Measurements from ENCODE around the gene RASA3. TPM values are rescaled to one million over a fixed set of nuclear protein-coding genes. Genes with fewer than 3 reads are reported as not detected.

The RASA3 gene
- total RNA-seq, 2 donors from 2014 or later, result 28.8 to 30.1 TPM

GRCh38 chr13:113948034-113948742 lies 184.2 kb downstream of the RASA3 start:
- peak; percentile 68 for DNase-seq (ENCODE audit: low spot score)
- intact Hi-C loops (cut with DNase I), result no loop called here

GRCh38 chr13:113947311-113948033 lies 185.0 kb downstream of the RASA3 start:
- intact Hi-C loops (cut with DNase I), result loop anchor here in 1 of 2 donors (2.0 kb wide), 1 partner anchor 133 kb away; no protein-coding TSS in a partner anchor
- peak; percentile 88 for DNase-seq (ENCODE audit: low spot score)

GRCh38 chr13:113946409-113947181 lies 185.8 kb downstream of the RASA3 start:
- intact Hi-C loops (cut with DNase I), result loop anchor here in 1 of 2 donors (2.0 kb wide), 1 partner anchor 132 kb away; no protein-coding TSS in a partner anchor
- DNase-seq (ENCODE audit: low spot score), result peak; percentile 77

GRCh38 chr13:113945857-113946408 lies 186.5 kb downstream of the RASA3 start:
- intact Hi-C loops (cut with DNase I), result loop anchor here in 1 of 2 donors (2.0 kb wide), 1 partner anchor 131 kb away; no protein-coding TSS in a partner anchor
- peak; percentile 66 for DNase-seq (ENCODE audit: low spot score)

GRCh38 chr13:113943821-113944565 lies 188.4 kb downstream of the RASA3 start:
- DNase-seq (ENCODE audit: low spot score), result peak; percentile 73
- intact Hi-C loops (cut with DNase I), result no loop called here

GRCh38 chr13:113942591-113943103 lies 189.8 kb downstream of the RASA3 start:
- intact Hi-C loops (cut with DNase I), result no loop called here
- peak; percentile 67 for DNase-seq (ENCODE audit: low spot score)

- DNase-seq (ENCODE audit: low spot score), result peak; percentile 62
These were observed 190.7 kb downstream of the RASA3 start for GRCh38 chr13:113941571-113942191.

GRCh38 chr13:113939944-113940297 lies 192.5 kb downstream of the RASA3 start:
- no peak for DNase-seq (ENCODE audit: low spot score)
- intact Hi-C loops (cut with DNase I), result loop anchor here in 1 of 2 donors (5.0 kb wide), 1 partner anchor 123 kb away; no protein-coding TSS in a partner anchor

More at GRCh38 chr13:113941571-113942191, 190.7 kb downstream of the RASA3 start:
- intact Hi-C loops (cut with DNase I), result no loop called here

- no peak for DNase-seq (ENCODE audit: low spot score)
- intact Hi-C loops (cut with DNase I), result loop anchor here in 1 of 2 donors (5.0 kb wide), 1 partner anchor 122 kb away; no protein-coding TSS in a partner anchor
These were observed 193.1 kb downstream of the RASA3 start for GRCh38 chr13:113939129-113939943.

GRCh38 chr13:113938716-113939115 lies 193.7 kb downstream of the RASA3 start:
- DNase-seq (ENCODE audit: low spot score), result no peak
- intact Hi-C loops (cut with DNase I), result loop anchor here in 1 of 2 donors (5.0 kb wide), 1 partner anchor 121 kb away; no protein-coding TSS in a partner anchor

GRCh38 chr13:113938246-113938645 lies 194.2 kb downstream of the RASA3 start:
- intact Hi-C loops (cut with DNase I), result loop anchor here in 1 of 2 donors (5.0 kb wide), 1 partner anchor 121 kb away; no protein-coding TSS in a partner anchor
- DNase-seq (ENCODE audit: low spot score), result no peak

GRCh38 chr13:113937527-113938180 lies 194.8 kb downstream of the RASA3 start:
- DNase-seq (ENCODE audit: low spot score), result no peak
- intact Hi-C loops (cut with DNase I), result loop anchor here in 1 of 2 donors (5.0 kb wide), 1 partner anchor 120 kb away; no protein-coding TSS in a partner anchor

GRCh38 chr13:113937073-113937472 lies 195.3 kb downstream of the RASA3 start:
- intact Hi-C loops (cut with DNase I), result loop anchor here in 1 of 2 donors (5.0 kb wide), 1 partner anchor 120 kb away; no protein-coding TSS in a partner anchor
- DNase-seq (ENCODE audit: low spot score), result peak; percentile 53

- peak; percentile 81 for DNase-seq (ENCODE audit: low spot score)
- intact Hi-C loops (cut with DNase I), result loop anchor here in 1 of 2 donors (5.0 kb wide), 1 partner anchor 119 kb away; no protein-coding TSS in a partner anchor
These were observed 196.1 kb downstream of the RASA3 start for GRCh38 chr13:113936166-113936965.

Data from posterior vena cava (tissue), 2 donors.